Osteoblast (primary cell): ENCODE measurements around the gene DTWD1. TPM values are rescaled to one million over a fixed set of nuclear protein-coding genes. Genes with fewer than 3 reads are reported as not detected.
A peak's percentile ranks its signal among the peaks of the same experiment; 100 is the strongest.
"Not testable (repeated sequence)": the region's sequence is repeated elsewhere in the genome, so short reads cannot be mapped to it uniquely, and the experiment has no call there.

ENCODE experiments used
- DNase-seq: peaks from one replicate; pipeline ENCODE4 v3.0.0; 2011; ENCODE audit warnings: low spot score, mixed read lengths; ENCODE audit not compliant: insufficient read length; ENCODE audit errors: missing footprints
- H2AFZ ChIP-seq: 2 replicates; pipeline ENCODE4 v1.6.0; 2011; ENCODE audit warnings: mild to moderate bottlenecking, low read length
- H3K27ac ChIP-seq: 2 replicates; pipeline ENCODE4 v1.5.1; 2011; ENCODE audit warnings: mild to moderate bottlenecking, low read depth, low read length, moderate library complexity
- H3K27me3 ChIP-seq: 2 replicates; pipeline ENCODE4 v1.6.0; 2012; ENCODE audit warnings: mild to moderate bottlenecking, control low read depth, inconsistent platforms, low read length, moderate library complexity; ENCODE audit not compliant: insufficient read depth
- H3K36me3 ChIP-seq: 2 replicates; pipeline ENCODE4 v1.5.1; 2011; ENCODE audit warnings: mild to moderate bottlenecking, low read length, control low read depth, moderate library complexity; ENCODE audit not compliant: insufficient read depth
- H3K4me1 ChIP-seq: 2 replicates; pipeline ENCODE4 v1.5.1; 2011; ENCODE audit warnings: mild to moderate bottlenecking, low read length, control low read depth, moderate library complexity; ENCODE audit not compliant: insufficient read depth
- H3K4me2 ChIP-seq: 2 replicates; pipeline ENCODE4 v1.6.0; 2011; ENCODE audit warnings: mild to moderate bottlenecking, low read length; ENCODE audit not compliant: insufficient read depth
- H3K4me3 ChIP-seq: fragments of 200-600 bp; sonication (generic); 3 replicates; pipeline ENCODE4 v1.5.1; 2012; ENCODE audit warnings: mild to moderate bottlenecking, low read length, inconsistent platforms; ENCODE audit not compliant: insufficient read depth
- H3K79me2 ChIP-seq: 2 replicates; pipeline ENCODE4 v1.6.0; 2012; ENCODE audit warnings: mild to moderate bottlenecking, low read length, control low read depth, inconsistent platforms; ENCODE audit not compliant: insufficient read depth
- H3K9me3 ChIP-seq: 2 replicates; pipeline ENCODE4 v1.5.1; 2011; ENCODE audit warnings: low read depth, low read length, control low read depth
- H4K20me1 ChIP-seq: 2 replicates; pipeline ENCODE4 v1.6.0; 2012; ENCODE audit warnings: mild to moderate bottlenecking, low read length, control low read depth; ENCODE audit not compliant: insufficient read depth
- total RNA-seq: library from RNA; depleted of rRNA; stranded (reverse); fragments of >200 nt; gene quantifications from 2 replicates; pipeline ENCODE4 v1.2.3, GENCODE V29; 2012
- TF ChIP-seq, protein P1 (sequence below): IDR thresholded peaks from 2 replicates; pipeline ENCODE4 v1.5.1; 2011; ENCODE audit warnings: mild to moderate bottlenecking, low read depth, low read length, moderate library complexity; ENCODE audit errors: extremely low read depth

The DTWD1 gene
- total RNA-seq, 1 donor, result 37.6 TPM

DNA sequence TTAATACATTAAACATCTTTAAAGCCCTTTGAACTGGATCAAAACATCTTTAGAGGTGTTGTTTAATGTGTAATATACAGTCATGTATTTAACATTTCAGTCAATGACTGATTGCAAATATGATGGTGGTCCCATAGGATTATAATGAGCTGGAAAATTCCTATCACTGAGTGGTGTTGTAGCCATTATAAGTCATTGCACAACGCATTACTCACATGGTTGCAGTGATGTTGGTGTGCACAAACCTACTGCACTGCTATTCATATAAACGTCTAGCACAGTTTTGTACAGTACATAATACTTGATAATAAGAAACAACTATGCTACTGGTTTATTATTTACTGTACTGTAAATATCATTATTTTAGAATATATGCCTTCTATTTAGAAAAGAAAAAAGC is 75.6 kb downstream of the DTWD1 start:
- DNase-seq, result peak; percentile 15
- peaks cover 33% of the 10 kb centered on the region for H3K4me1 ChIP-seq
- no peaks in the 10 kb centered on the region for H3K36me3 ChIP-seq
- no peaks in the 10 kb centered on the region for H4K20me1 ChIP-seq
- H2AFZ ChIP-seq, result no peak overlapping the region
- H3K27ac ChIP-seq, result peak overlapping the region; percentile 64
- no peak overlapping the region for H3K4me3 ChIP-seq
- H3K4me2 ChIP-seq, result no peak overlapping the region
- H3K9me3 ChIP-seq, result no peaks in the 10 kb centered on the region
- no peaks in the 10 kb centered on the region for H3K27me3 ChIP-seq
- H3K79me2 ChIP-seq, result no peaks in the 10 kb centered on the region
- TF ChIP-seq, protein P1, sequence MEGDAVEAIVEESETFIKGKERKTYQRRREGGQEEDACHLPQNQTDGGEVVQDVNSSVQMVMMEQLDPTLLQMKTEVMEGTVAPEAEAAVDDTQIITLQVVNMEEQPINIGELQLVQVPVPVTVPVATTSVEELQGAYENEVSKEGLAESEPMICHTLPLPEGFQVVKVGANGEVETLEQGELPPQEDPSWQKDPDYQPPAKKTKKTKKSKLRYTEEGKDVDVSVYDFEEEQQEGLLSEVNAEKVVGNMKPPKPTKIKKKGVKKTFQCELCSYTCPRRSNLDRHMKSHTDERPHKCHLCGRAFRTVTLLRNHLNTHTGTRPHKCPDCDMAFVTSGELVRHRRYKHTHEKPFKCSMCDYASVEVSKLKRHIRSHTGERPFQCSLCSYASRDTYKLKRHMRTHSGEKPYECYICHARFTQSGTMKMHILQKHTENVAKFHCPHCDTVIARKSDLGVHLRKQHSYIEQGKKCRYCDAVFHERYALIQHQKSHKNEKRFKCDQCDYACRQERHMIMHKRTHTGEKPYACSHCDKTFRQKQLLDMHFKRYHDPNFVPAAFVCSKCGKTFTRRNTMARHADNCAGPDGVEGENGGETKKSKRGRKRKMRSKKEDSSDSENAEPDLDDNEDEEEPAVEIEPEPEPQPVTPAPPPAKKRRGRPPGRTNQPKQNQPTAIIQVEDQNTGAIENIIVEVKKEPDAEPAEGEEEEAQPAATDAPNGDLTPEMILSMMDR, result no peak

DNA sequence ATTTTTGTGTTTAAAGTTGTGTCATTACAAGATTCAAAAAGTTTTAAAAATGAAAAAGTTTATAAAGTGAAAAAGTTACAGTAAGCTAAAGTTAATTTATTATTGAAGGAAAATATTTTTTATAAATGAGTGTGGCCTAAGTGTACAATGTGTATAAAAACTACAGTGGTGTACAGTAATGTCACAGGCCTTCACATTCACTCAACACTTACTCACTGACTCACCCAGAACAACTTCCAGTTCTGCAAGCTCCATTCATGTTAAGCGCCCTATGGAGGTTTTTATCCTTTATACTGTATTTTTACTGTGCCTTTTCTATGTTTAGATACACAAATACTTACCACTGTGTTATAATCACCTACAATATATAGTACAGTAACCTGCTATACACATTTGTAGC is 76.3 kb downstream of the DTWD1 start:
- H3K27ac ChIP-seq, result peak overlapping the region; percentile 64

DNA sequence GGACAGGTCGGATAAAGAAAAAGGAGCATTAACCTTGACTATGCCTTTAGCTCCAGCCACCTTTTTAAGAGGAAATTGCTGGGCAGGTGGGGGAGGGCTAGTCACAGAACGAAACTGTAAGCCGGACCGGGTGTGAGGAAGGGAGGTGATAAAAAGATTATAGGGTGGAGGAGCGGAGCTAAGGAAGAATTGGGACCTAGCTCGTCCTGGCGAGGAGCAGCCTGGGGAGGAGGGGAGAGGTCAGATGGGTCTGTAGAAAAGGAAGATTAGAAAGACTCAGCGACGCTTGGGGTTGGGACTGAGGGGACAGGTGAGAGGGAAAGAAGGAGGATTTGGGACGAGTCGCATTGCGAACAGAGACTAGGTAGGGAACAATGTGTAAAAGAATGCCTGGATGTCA is 82.1 kb downstream of the DTWD1 start:
- DNase-seq, H3K27me3 ChIP-seq, H3K4me2 ChIP-seq: not testable (repeated sequence)

More for the DNA sequence above, 76.3 kb downstream of the DTWD1 start:
- H3K9me3 ChIP-seq, result no peaks in the 10 kb centered on the region
- H3K79me2 ChIP-seq, result no peaks in the 10 kb centered on the region
- H2AFZ ChIP-seq, result no peak overlapping the region
- TF ChIP-seq, protein P1, result no peak
- H3K36me3 ChIP-seq, result no peaks in the 10 kb centered on the region
- no peak for DNase-seq
- no peak overlapping the region for H3K4me2 ChIP-seq
- H3K4me3 ChIP-seq, result no peak overlapping the region
- no peaks in the 10 kb centered on the region for H3K27me3 ChIP-seq
- no peaks in the 10 kb centered on the region for H4K20me1 ChIP-seq
- peaks cover 32% of the 10 kb centered on the region for H3K4me1 ChIP-seq

More for the DNA sequence above, 82.1 kb downstream of the DTWD1 start:
- not testable (repeated sequence) for H3K9me3 ChIP-seq, H4K20me1 ChIP-seq, H3K4me3 ChIP-seq, H3K4me1 ChIP-seq, H3K27ac ChIP-seq, H2AFZ ChIP-seq, H3K36me3 ChIP-seq, H3K79me2 ChIP-seq

Other genes starting within 250 kb of the DTWD1 start
- 377 and 445 TPM in 2 replicates for gene FGF7, start 197.8 kb upstream of the DTWD1 start, total RNA-seq
- 4.3 and 6.2 TPM in 2 replicates for gene FAM227B, start 230 bp upstream of the DTWD1 start, total RNA-seq